Measurements from ENCODE around the gene CYB5B. TPM values are rescaled to one million over a fixed set of nuclear protein-coding genes. Genes with fewer than 3 reads are reported as not detected.

The CYB5B gene
- total RNA-seq, 1 donor from 2014 or later: 52.8 TPM

DNA sequence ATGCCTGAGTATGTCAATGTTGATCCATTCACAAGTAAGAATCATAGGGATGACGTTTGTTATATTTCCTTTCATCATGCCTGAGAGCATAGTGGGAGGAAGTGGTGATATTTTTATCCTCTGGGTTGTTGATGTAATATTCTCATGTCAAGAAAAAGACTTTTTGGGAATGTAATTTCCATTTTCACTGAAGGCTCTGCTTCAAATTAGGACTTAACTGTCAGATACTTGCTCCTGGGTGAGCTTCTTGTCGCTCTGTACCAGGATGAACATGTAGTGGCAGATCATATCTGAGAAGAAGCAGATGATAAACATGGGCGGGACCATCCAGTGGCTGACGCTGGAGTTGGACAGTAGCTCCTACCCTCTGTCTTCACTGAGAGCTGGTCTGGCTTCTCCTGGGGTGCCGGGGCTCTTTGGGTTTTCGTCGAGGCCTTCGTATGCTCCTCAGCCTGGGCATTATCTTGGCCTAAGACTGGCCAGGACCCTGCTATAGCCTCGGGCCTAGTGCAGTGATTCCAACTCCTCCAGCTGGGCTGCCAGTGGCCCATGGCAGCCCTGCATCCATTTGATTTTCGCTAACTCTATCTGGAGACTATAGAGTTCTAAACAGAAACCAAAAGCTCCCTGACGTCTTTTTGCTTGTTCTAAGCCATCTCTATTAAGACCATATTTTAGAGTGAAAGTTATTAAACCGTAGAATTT, 19.7 kb downstream of the CYB5B start:
- DNase-seq (ENCODE audit: low read depth in 2 of 2): peak; percentile 67 to 70

DNA sequence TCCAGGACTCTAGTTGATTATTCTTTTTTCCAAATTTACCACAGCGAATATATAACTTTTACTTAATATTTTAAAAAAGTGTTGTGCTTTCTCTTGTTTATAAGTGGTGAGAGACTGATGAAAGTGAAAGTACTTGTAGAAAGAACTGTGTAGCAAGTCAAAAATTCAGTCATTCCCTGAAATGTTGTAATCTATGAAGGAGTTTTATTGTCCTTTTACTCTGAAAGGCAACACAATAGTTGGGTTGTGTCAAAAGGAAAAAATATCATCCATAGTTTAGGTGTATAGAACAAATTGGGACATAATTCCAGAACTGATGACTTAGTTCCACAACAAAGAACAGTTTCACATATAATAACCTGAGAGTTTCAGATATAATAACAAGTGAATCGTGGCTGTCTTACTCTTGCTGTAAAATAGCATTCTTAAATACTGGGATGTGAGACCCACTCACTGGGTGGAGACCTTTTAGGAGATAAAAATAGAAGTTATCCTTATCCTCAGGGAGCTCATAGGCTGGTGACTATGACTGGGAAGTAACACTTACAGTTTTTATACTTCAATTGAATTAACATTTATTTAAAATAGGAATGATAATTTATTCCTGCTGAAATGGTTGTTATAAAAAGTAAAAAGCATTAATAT, 20.6 kb downstream of the CYB5B start:
- peak; percentile 51 to 58 for DNase-seq (ENCODE audit: low read depth in 2 of 2)

DNA sequence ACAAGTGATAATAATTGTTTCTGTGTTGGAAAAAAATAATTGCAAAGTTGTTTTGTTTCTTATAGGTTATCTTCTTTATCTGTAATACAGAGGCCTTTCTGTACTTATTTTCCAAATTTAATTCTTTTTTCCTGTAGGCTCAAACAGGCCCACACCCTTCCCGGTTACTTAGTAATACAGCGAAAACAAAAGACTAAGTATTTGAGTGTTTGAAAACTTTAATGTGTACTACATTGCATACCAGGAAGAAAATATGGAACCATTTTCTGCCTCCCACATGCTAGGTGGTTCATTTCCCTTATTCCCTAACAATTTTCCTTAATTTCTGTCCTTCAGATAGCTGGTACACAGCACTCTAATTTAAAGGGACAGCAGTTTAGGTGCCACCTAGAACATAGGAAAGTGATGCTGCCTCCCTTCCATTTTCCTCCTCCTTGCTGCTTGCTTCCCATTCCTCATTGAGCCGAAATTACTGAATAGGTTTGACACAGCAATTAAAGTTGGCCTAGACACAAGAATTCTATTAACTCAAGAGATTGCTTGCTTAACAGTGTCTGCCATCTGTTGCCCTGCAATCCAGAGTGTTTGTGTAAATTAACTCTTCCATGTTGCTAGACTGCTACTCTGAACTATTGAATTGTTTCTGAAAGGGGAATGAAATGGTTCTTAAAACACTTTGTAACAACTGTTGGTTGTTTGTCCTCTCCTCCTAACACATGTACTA, 24.2 kb downstream of the CYB5B start:
- DNase-seq (ENCODE audit: low read depth in 2 of 2): peak in 1 of 2 donors; percentile 9

DNA sequence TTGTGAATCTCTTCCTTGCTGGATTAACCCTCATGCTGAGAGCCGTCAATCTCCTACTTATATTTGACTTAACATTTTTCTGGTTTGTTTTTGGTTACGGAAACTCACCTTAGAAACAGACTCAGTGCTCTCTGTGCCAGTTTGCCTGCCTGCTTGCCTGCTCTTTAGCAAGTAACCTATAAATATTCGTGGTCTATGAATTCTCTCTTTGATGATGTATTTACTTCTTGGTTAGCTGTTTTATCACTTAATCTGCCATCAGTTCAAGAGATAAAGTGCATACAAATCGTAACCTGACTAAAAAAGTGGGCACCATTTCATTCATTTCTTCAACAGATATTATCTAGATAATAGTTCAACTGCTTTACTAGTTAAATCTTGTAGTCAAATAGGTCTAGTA, 26.7 kb downstream of the CYB5B start:
- DNase-seq (ENCODE audit: low read depth in 2 of 2): peak in 1 of 2 donors; percentile 24

DNA sequence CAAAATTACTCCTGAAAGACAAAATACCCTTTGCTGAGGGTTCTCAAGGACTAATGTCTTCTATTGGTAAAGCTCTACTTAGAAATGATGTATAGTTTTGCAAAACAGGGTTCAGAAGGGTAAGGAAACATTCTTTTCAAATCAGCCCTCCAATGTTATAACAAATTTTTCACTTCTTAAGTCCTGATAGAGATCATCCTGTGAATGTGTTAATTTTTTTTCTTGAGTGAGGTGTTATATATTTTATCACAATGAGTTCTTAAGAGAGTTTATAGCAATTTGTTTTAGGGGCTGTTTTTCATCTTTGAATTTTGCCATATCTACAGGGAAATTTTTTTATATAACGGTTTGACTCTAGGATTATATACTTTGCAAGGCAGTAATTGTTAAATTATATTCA, 29.5 kb downstream of the CYB5B start:
- no peak for DNase-seq (ENCODE audit: low read depth in 2 of 2)

DNA sequence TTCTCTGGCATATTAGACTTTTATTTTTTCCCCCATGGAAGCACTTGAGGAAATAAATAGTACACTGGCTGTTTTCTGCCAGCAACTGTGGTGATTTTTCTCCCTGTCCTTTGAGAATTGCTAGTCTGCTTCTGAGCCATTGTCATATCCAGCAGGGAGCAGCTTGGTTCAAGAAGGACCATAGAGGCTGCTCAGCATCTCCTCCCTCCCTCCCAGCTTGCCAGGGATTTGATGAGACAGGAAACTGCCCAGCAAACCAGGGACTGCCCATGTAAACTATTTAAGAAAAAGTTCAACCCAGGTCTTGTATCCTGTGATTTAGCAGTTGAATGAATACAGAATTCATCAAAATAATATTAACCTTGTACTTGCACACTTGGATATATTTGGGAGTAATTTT, 39.5 kb downstream of the CYB5B start:
- peak in 1 of 2 donors; percentile 35 for DNase-seq (ENCODE audit: low read depth in 2 of 2)

DNA sequence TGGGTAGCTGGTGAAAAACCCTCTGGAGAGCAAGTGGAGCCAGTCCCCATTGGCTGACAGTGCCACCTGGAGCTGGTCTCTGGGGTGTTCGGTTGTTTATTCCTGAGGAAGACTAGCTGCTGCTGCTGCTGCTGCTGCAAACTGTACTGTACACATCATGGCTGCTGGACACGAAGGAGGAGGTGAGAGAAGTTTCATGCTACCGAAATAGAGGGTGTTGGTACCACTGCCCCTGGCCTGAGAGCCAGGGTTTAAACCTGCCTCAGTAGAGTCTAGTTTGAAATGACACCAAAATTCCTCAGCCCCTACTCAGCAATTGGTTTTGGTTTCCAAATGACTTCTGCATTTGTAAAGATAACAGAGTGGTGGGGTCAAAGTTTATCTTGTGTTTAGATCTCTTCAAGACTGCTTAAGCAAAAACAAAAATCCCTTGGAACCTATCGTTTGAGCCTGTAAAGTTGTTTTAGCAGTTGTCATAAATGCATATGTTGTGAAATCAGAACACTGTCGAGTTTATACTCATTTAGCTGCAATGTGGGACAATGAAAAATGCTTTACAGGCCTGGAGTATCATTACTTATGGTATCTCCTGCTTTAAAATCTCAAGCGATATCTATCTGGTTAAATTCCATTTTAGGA, 40.8 kb downstream of the CYB5B start:
- peak; percentile 29 to 47 for DNase-seq (ENCODE audit: low read depth in 2 of 2)

DNA sequence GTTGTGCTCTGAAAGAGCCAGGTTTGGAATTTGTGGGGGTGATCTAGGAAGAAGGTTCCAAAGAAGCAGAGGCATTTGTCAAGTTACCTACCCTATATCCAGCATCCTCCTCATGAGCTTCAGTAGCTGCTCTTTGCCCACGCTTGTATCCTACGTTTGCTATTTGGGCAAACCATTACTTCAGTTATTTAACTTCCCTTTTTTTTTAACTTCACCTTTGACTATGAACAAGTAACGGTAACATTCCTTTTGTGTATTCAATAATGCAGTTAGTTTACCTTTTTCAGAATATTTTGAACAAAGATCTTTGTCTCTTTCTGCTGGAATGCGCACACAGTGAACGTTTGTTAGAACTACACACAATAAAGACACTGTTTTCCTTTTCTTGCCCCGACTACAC, 41.5 kb downstream of the CYB5B start:
- no peak for DNase-seq (ENCODE audit: low read depth in 2 of 2)

DNA sequence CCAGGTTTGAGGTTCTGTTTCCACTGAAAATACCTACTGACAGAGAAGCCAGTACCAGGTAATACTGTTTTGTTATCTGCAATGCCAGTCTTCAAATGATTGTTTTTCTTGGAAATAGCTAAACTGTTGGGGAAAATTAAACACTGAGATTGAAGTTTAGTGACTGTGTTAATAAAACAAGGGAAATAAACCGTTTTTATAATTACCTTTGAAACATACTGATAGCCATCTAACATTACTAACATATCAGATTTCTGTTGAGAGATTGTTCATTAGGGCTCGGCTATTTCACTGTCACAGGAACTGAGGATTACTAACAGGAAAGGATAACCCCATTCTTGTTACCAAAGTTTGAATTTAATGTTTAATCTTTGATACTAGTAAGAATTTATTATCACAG, 42.1 kb downstream of the CYB5B start:
- DNase-seq (ENCODE audit: low read depth in 2 of 2): peak; percentile 24 to 45

DNA sequence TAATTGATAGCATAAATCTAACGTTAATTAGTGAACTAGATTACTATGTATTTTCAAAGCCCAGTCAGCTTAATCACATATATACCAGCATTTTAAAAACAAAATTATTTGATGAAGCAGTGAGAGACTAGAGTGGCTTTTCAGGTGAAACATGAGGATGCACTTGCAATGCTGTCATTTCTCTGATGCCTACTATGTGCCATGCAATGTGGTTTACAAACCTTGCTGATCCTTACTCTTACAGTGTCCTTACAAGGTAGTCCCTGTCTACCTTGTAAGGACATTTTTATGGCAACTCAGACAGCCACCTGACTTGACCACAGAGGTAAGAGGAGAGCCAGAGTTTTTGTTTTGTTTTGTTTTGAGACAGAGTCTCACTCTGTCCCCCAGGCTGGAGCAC, 42.7 kb downstream of the CYB5B start:
- DNase-seq (ENCODE audit: low read depth in 2 of 2): no peak

DNA sequence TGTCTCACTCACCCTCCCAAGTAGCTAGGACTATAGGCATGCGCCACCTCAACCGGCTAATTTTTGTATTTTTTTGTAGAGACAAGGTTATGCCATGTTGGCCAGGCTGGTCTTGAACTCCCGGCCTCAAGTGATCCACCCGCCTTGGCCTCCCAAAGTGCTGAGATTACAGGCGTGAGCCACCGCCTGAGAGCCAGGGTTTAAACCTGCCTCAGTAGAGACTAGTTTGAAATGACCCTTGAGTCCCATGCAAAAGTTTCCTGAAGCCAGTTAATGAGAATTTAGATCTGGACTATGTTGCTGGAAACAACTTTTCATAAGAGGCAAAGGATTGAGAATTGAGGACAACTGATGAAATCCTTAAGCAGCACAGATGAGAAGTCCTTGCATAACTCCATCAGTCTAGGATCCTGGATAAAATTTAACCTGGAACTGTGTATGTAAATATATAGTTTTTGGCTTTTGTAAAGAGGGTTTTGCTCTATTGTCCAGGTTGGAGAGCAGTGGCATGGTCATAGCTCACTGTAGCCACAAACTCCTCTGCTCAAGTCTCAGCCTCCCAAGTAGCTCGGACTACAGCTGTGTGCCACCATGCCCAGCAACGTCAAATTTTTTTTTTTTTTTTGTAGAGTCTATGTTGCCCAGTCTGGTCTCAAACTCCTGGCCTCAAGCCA, 43.2 kb downstream of the CYB5B start:
- DNase-seq (ENCODE audit: low read depth in 2 of 2): no peak

DNA sequence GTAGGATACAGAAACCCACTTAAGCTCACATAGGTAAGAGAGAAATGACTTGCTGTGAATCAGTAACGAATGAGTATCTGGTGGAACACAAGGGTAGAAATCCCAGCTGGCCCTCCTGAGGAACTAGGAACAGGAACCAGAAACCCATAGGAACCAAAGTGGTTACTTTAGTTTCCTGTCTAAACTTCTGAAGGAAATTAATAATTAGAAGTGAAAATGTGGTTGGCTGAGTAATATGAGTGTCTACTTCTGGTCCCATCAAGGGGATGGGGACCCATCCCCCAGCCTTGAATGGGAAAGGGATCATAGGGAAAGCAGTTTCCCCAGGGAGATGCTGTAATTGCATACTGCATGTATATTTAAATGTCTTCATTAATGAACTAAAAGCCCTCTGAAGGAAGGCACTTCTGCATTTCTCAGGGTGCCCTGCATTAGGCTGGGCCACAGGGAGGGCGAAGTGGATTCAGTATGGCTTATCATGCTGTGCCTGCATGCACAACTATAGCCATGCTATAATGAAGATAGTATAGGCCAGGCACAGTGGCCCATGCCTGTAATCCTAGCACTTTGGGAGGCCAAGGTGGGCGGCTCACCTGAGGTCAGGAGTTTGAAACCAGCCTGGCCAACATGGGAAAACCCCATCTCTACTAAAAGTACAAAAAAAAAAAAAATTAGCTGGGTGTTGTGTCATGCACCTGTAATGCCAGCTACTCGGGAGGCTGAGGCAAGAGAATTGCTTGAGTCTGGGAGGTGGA, 45.6 kb downstream of the CYB5B start:
- DNase-seq (ENCODE audit: low read depth in 2 of 2): peak in 1 of 2 donors; percentile 75

DNA sequence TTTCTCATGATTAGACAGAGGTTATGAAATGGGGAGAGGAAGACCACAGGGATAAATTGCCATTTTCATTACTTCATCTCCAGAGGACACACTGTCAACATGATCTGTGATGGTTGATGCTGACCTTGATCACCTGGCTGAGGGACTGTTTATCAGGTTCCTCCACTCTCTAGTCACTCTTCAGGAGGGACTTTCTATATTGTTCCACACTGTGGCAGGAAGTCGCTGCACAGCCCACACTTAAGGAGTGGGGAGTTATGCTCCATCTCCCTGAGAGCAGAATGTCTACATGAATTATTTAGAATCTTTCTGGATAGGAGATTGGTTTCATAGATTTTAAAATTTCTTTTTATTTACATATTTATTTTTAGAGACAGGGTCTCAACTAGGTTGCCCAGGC, 46.7 kb downstream of the CYB5B start:
- DNase-seq (ENCODE audit: low read depth in 2 of 2): no peak

DNA sequence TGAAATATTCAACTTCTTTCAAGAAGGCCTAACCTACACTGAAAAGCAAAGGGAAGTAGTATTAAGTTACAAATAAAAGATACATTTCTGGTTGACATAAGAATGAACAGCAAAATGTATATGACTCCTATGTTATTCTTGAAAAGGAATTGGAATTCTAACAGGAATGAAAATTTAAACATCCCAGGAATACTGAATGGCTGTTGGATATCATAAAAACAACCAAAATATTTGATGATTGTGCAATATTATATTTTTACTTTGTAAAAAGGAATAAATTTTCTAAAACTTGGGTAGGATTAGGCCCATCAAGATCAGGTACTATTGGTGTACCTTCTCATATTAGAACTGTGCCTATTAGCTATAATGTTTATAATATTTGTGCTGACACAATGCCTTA, 50.0 kb downstream of the CYB5B start:
- no peak for DNase-seq (ENCODE audit: low read depth in 2 of 2)

DNA sequence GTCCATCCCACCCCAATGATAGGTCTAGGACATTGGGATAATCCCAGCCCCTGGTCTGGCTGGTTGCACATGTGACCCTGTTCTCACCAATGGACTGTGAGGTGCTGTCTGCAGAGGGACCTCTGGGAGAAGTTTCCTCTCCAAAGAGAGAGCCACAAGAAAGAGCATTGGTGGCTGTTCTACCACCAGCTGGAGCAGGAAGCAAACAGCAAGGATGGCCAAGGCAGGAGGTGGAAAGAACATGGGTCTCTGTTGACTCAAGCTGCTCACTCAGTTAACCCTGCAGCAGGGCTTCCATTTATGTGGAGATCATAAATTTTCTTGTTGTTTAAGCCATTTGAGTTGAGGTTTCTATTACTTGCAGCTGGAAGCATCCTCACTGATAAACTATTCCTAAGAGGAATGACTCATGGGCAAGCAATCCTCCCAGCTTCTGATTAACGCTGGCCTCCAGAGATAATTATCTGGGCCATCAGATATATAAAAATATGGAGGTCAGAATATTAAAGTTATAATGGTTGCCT, 52.6 kb downstream of the CYB5B start:
- peak; percentile 33 to 83 for DNase-seq (ENCODE audit: low read depth in 2 of 2)

DNA sequence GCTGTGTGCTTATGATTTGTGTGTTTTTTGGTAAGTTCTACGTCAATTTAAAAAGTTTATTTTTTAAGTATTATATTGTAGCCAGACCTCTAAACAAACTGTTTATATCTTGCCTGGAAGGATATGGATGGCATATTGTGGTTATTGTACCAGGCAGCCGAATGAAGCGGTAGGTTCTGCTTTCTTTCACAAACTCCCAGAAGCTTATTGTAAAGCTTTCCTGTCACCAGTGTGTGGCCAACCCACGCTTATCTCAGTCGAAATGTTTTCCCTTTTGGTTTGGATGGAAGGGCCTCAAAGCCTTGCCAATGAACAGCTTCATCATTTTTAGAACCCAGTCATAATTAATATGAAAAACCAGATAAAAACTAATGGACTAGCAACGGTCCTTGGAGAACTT, 53.1 kb downstream of the CYB5B start:
- DNase-seq (ENCODE audit: low read depth in 2 of 2): peak; percentile 41 to 71

DNA sequence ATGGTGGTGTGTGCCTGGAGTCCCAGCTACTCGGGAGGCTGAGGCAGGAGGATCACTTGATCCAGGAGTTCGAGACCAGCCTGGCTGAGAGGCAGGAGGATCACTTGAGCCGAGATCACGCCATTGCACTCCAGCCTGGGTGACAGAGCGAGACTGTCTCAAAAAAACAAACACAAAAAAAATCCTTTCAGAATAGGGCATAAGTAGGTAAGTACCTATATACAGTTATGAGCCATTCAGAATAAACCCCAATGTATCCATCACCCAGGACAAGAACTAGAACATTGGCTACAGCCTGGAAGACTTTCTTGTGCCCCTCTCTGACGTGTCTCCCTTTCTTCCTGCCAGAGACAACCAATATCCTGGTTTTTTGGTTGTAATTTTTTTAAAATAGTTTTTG, 54.3 kb downstream of the CYB5B start:
- no peak for DNase-seq (ENCODE audit: low read depth in 2 of 2)

DNA sequence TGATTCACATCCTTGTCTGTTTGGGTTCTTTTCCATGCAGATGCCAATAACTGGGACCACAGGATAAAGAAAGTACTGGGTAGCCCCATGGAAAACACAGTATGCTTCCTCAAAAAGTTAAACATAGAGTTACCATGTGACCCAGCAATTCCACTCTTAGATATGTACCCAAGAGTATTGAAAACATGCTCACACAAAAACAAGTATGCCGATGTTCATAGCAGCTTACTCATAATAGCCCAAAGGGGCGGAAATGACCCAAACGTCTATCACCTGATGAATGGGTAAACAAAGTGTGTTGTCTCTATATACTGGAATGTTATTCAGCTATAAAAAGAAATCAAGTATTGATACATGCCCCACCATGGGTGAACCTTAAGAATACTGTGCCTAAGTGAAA, 55.4 kb downstream of the CYB5B start:
- DNase-seq (ENCODE audit: low read depth in 2 of 2): peak; percentile 27 to 58

DNA sequence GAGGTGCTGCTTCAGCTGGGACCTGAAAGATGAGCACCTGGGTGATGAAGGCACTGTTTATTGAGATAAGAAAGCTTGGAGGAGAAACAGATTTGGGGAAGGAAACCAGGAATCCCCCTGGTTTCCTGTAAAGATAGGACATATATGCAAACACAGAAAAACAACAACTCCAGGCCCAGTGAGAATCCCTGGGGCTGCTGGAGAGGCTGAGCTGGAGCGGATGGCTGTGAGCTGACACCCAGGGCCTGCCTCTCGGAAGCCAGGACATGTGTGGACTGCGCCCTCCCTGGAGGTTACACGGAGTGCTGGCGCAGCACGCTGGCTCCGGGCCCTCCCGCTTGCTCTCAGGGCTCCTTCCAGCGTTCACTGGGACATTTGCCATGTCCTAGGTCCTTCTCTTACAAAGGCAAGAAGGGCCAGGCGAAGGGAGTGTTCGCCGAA, 57.5 kb downstream of the CYB5B start:
- DNase-seq (ENCODE audit: low read depth in 2 of 2): peak; percentile 94 to 97

DNA sequence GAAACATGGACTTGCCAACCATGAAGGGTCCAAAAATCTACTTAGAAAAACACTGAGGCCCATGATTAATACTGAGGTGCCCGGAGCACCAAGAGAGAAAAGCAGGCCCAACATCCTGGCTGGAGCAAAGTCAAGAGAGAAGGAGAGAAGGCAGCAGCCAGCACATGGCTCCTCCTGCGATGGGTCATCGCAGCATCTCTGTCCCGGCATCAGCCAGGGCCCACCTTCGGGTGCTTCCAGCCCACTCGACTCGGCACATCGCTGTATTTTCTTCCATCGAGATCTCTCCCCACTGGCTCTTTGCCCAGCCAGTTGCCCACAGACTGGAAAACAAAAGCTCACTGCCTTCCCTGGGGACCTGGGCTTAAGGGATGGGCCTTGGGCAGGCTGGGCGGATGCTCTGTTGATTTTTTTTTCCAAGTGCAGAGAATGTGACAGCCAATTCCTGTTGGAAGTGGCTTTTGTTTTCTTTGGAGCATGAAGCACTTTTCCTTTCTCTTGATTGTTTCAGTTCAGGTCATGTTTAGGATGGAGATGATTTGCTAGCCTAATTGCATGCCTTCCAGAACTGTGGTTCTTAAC, 58.1 kb downstream of the CYB5B start:
- peak; percentile 93 to 98 for DNase-seq (ENCODE audit: low read depth in 2 of 2)

Data from lung microvascular endothelial cell (primary cell).